Putamen (tissue), 1 donor: ENCODE results near the gene FAAP100.

Source experiments
- DNase-seq: peaks from one replicate; pipeline ENCODE4 v3.0.0-alpha.2; 2016; ENCODE audit warnings: low spot score

FAAP100 gene

GRCh38 chr17:81576621-81577277 lies 24.6 kb upstream of the FAAP100 start:
- DNase-seq, result no peak

DNA sequence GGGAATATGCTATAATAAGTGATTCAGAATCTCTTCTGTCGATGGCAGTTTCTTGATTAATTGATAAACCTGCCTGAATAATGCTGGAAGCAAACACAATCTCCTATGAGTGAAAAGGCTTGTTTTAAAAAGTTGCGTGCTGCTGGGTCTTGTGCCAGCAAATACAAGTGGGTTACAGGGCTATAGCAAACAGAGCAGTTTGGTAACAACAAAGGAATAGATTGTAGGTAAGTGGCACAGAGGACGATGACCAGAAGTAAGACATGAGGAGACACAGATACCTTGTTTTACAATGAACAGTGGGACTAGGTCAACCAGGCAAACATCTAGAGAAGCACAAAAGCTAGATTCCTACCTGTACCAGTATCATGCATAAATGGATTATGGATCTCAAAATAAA lies 23.7 kb upstream of the FAAP100 start:
- DNase-seq, result no peak

- DNase-seq, result no peak
These were observed 22.4 kb upstream of the FAAP100 start for GRCh38 chr17:81574643-81574956.

DNA sequence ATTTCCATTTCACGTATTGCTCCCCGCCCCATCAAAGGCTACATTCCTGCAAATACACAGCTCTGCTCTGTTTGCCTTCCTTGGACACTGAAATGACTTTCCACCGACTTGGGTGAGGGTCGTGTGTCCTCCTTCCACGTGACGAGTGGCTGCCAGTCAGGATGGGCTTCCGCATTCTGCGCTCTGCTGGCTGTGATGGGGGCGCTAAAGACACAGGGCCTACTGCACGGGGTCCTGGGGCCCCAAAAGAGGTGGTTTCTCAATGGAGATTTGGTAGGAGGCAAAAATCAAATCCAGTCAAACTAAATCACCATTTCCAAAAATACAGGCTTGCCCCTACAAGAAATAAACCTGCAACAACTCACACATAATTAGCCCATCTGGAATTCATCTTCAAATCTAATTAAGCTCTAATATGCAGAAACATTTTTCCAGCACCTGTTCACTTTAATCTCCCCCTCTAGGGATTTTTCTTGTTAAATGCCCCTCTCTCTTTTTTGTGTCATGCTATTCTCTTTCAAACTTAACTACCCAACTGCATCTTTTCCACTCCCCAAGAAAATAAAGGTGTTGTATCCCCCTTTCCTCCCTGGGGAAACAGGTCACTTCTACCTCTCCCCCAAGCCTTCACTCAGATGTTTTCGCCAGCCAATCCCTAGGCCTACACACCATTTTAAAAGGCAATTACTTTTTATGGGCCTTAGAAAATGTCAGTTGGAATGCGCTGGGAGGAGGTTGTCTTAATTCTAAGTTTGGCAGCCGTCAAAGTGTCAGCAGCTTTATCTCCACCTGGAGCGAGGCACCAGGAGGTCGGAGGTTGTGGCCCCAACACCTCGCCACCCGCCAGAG lies 21.9 kb upstream of the FAAP100 start:
- DNase-seq, result no peak

DNA sequence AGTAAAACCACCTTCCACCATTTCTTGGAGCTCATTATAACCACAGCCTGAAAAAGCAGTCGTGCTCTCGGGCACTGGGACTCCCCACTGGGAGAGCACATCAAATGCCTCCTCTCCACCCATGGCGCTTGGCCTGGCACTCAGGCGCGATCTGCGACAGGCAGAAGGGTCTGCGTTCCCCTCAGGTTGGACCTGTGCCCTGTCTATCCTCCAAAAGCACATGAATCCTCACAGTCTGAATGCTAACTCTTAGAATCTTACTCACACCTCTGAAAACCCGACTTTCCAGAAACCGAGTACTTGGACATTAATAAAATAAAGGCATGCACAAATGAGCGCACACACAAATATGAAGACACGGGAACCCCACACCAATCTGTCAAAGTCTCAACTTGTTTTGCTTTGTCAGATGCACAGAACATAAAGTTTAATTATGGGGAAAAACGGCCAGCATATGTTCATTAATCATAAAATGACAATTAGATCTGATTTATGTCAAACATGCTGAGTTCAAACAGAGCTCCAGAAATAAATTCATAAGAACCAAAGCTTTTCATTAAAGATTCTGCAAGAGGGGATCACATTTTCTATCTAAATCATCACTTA lies 20.5 kb upstream of the FAAP100 start:
- DNase-seq, result no peak

DNA sequence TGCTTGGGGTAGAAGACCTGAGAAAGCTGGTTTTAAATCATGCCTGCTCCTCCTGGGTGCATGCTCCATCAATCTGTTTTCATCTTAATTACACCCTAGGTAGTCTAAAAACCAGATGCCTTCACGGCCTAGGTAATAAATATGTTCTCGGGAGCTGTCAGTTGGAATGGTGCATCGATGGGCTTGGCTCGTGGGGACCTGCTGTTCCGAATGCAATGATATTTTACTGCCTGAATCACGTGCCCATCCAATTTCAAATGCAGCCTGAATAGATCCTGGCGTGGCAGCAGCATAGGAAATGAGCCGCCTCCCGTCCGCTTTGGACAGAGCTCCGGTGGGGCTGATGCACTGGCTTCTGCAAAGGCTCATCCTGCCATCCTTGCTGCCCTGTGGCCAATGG lies 18.8 kb upstream of the FAAP100 start:
- no peak for DNase-seq

GRCh38 chr17:81569986-81570514 lies 17.9 kb upstream of the FAAP100 start:
- DNase-seq, result no peak

DNA sequence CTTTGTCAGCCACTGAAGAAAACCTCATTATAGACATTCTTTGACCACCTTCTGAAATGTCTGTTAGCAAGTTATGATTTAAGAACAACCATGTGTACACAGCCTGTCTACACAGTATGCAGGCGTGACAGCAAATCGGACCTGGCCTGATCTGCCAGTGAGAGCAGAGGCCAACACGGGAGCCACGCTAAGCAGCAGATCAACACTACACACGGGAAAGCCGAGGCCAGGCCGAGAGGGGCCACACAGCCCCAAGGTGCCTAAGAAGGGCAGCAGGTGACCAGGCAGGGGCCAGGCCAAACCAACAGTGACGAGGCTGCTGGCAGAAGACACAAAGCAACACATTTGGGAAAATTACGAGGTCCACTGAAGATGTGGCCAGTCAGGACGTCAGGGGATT lies 16.3 kb upstream of the FAAP100 start:
- no peak for DNase-seq

DNA sequence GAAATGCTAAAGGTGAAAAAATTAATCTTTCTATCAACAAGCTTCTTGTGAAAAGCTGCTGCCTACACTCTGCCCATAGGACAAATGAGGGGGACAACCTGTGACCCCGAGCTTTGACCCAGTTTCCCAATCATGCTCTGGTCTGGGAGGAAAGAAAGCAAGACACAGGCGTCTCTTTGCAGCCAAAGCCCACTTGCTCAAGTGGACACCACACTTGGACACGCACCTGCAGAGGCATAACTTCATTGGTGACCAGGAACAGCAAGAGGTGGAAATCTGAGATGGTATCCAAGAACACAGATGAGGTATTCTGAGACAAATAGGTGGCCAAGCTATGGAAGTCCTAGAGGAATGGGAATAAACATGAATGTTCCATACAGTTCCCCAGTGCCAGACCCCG lies 15.0 kb upstream of the FAAP100 start:
- no peak for DNase-seq

DNA sequence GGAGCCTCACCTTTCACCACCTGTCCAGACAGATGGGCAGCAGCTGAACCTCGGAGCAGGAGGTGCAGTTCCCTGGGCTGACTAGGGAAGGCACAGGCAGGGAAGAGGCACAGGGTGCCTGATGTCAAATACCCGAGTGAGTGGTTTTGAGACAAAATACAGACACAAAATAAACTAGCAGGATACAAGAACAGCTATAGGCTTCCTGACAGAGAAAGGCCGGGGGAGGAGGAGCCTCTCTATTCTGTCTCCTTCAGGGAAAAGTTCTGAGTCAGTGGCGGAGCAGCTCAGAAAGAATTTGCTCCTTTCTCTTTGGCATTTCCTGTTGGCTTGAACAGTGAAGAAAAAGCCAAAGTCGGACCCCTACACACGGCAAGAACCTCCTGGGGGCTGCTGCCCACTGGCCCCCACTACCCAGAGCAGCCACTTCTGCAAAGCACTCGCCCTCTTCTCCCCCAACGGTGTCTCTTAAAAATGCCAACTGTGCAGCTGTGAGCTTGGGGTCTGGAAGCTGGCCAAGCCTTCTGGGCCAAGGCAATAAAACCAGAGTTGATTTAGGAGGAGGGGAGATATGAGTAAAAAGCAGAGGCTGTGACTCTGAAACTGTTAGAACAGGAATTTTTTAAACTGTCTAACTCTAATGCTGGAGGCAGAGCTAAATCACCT lies 14.4 kb upstream of the FAAP100 start:
- DNase-seq, result no peak

DNA sequence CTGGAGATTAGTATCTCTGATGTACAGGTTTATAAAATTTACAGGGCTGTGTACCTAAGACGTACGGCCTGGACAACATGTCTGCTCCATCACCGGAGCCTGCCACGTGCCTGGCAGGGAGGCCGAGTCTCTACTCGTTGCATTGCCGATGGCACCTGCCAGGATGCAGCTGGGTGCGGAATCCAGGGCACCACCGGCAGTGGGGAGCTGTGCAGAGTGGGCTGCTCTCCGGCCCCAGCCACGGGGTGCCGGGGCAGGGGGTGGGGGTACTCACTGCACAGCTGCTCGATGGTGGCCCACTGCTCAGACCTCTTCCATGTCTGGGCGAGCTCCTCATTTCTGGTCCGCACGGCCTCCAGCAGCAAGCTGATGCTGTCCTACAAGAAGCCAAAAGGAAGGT lies 13.1 kb upstream of the FAAP100 start:
- no peak for DNase-seq

GRCh38 chr17:81564778-81565177 lies 12.6 kb upstream of the FAAP100 start:
- DNase-seq, result no peak

GRCh38 chr17:81563861-81564586 lies 11.9 kb upstream of the FAAP100 start:
- no peak for DNase-seq

DNA sequence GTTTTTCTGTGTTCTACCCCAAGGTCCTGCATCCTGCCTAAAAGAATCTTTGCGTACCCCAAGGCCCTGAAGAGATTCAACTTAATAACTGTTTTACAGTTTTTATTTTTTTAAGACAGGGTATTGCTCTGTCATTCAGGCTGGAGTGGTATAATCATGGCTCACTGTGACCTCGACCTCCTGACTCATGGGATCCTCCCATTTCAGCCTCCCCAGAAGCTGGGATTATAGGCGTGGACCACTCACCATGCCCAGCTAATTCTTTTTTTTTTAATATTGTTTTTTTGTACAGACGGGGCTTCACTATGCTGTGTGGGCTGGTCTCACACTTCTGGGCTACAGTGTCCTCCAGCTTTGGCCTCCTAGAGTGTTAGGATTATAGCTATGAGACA lies 9.3 kb upstream of the FAAP100 start:
- DNase-seq, result no peak

GRCh38 chr17:81558941-81559806 lies 7.0 kb upstream of the FAAP100 start:
- no peak for DNase-seq

DNA sequence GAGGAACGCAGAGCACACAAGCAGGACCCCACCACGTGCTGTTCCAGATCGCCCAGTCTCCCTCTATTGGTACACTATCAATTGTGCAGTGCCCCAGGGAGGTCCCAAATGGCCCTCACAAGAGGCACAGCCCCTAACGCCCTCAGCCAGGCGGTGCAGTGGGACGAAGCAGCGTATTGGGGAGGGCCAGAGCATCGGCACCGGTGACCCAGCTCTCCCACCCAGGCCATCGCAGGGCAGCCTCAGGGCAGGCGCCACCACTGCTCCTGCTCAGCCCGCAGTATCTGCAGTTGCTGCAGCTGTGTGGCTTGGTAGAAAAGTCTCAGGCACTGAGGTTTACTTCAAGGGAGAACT lies 5.9 kb upstream of the FAAP100 start:
- DNase-seq, result no peak

DNA sequence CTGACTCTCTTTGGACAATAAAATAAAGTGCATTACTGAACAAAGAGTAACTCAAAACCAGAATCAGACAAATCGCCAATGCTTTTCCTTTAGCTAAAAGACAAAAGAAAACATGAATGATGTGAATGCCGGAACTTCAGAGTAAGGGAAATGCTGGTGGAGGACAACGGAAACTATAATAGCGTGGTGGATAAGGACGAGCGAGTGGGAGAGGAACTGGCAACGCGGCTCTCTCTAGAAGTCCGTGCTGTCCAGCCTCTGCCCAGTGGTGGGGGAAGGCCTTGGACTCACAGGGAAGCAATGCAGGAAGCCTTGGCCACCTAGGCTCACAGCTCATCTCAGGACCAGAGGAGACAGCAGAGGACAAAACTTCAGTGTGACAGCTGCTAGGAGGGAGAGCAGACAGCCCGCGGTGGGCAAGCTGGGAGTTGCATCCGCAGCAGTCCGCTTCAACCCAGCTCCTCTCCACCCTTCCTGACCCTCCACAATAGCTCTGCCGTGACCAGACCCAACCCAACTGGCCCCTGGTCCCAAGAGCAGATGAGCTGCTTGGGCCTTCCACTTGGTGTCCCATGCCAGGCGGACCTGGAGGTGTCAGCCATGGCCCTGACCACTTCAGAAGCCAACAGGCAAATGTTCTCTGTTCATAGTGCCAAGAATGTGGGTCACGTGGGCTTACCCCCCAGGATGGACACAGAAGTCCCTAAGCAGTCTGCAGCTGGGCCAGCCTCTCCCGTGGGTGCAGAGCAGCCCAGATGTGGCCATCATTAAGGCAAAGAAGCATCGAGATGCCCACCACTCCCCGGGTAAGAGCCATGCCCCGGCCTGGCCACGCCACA lies 5.3 kb upstream of the FAAP100 start:
- no peak for DNase-seq

GRCh38 chr17:81556863-81557262 lies 4.7 kb upstream of the FAAP100 start:
- DNase-seq, result no peak

DNA sequence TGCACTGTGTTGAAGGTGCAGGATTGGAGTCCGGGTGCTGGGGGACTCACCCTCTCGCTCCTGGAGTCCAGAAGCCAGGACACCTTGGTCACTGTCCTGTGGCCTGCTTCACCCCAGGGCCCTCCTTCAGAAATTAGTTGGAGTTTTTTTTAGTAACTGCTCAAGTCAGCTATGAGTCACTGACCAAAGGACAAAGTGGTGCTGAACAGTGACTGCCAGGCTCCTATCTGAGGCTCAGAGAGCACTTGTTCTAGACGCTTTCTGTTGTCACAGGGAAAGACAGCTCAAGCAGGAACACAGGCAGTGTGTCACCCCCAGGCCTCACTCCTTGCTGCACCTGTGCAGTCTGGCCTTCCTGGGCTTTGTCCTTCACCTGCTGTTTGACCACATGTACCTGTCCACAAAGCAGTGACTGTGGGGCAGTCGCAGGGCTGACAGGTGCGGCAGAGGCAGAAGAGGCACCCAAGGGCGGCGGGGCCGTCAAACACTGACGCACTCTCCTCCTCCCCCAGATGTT lies 4.1 kb upstream of the FAAP100 start:
- DNase-seq, result no peak

DNA sequence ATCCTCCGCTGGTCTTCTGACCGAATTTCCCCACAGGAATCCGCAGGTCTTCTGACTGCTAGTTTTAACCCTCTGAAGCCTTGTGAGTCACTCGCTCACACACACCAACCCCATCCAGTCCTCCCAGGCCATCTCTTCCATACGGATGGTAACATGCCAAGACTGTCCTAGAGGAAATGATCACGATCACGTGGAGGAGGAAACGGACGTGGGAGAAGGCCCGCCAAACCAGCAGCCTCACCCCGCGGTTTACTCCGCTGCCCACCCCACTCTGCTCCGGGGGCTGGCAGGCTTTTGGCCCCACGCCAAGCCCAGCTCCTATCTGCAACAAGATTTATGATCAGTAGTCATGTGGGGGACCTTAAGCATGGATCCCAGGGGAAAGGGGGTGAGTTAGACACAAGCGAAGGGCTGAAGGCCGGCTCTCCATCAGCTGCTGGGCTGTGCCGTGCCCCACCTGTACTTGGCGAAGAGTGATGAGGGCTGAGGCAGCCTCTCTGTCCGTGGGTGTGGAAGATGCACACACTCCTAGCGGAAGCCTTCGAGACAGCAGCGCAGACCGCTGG lies 1.5 kb upstream of the FAAP100 start:
- no peak for DNase-seq
